CD14-positive monocyte (primary cell): ENCODE measurements around the gene PAPPA. TPM values are rescaled to one million over a fixed set of nuclear protein-coding genes. Genes with fewer than 3 reads are reported as not detected.

Source experiments
- DNase-seq, 3 donors: peaks; one replicate each; pipeline ENCODE4 v3.0.0-alpha.2; 2011 to 2022
- H2AFZ ChIP-seq: 2 replicates; pipeline ENCODE4 v1.6.0; 2012; ENCODE audit warnings: mild to moderate bottlenecking, low read depth, low read length, inconsistent platforms; ENCODE audit not compliant: insufficient read depth, poor library complexity, severe bottlenecking
- H3K27ac ChIP-seq, 2 donors: 1 replicate in 1 of 2; 2 replicates in 1 of 2; pipeline ENCODE4 v1.5.1; 2012 to 2013; ENCODE audit warnings: low read length in 2 of 2, control low read depth in 1 of 2, inconsistent platforms in 1 of 2, low read depth in 1 of 2, mild to moderate bottlenecking in 1 of 2
- H3K27me3 ChIP-seq, 2 donors: one replicate each; pipeline versions ENCODE4 v1.6.0 to v1.6.1; 2011 to 2013; ENCODE audit warnings: low read length in 2 of 2; ENCODE audit not compliant: control insufficient read depth in 2 of 2, insufficient read depth in 2 of 2
- H3K36me3 ChIP-seq, 2 donors: replicated peaks in 1 of 2; 1 replicate in 1 of 2; 2 replicates in 1 of 2; pipeline versions ENCODE4 v1.5.1 to v1.6.1; 2012 to 2013; ENCODE audit warnings: low read length in 2 of 2, control low read depth in 1 of 2, inconsistent platforms in 1 of 2, mild to moderate bottlenecking in 1 of 2; ENCODE audit not compliant: insufficient read depth in 2 of 2, control insufficient read depth in 1 of 2
- H3K4me1 ChIP-seq, 2 donors: 1 replicate in 1 of 2; 2 replicates in 1 of 2; pipeline versions ENCODE4 v1.5.1 to v1.6.1; 2012 to 2013; ENCODE audit warnings: low read length in 2 of 2, control low read depth in 1 of 2, inconsistent platforms in 1 of 2, mild to moderate bottlenecking in 1 of 2, moderate library complexity in 1 of 2; ENCODE audit not compliant: insufficient read depth in 2 of 2, control insufficient read depth in 1 of 2
- H3K4me2 ChIP-seq: replicated peaks from 2 replicates; pipeline ENCODE3; 2012; ENCODE audit warnings: low read length, moderate library complexity, mild to moderate bottlenecking; ENCODE audit not compliant: poor library complexity, severe bottlenecking; ENCODE audit errors: extremely low read depth
- H3K4me3 ChIP-seq, 3 experiments: fragments of 200-600 bp in 1 of 3; sonication (generic) in 1 of 3; replicated peaks in 1 of 3; 1 replicate in 2 of 3; 2 replicates in 1 of 3; pipeline ENCODE4 v1.5.1; 2011 to 2013; ENCODE audit warnings: low read length in 3 of 3, mild to moderate bottlenecking in 3 of 3, control low read depth in 2 of 3, low read depth in 2 of 3, inconsistent platforms in 1 of 3, moderate library complexity in 1 of 3
- H3K79me2 ChIP-seq: 2 replicates; pipeline ENCODE4 v1.6.0; 2012; ENCODE audit warnings: mild to moderate bottlenecking, control low read depth, inconsistent platforms, low read length, moderate library complexity; ENCODE audit not compliant: insufficient read depth
- H3K9ac ChIP-seq: 2 replicates; pipeline ENCODE4 v1.6.0; 2017; ENCODE audit warnings: low read length, mild to moderate bottlenecking; ENCODE audit not compliant: insufficient read depth, poor library complexity, severe bottlenecking
- H3K9me3 ChIP-seq, 2 donors: replicated peaks in 1 of 2; 1 replicate in 1 of 2; 2 replicates in 1 of 2; pipeline versions ENCODE4 v1.5.1 to v1.6.1; 2012 to 2013; ENCODE audit warnings: low read length in 2 of 2, control low read depth in 1 of 2; ENCODE audit not compliant: control insufficient read depth in 1 of 2, insufficient read depth in 1 of 2
- H4K20me1 ChIP-seq: 2 replicates; pipeline ENCODE4 v1.6.0; 2012; ENCODE audit warnings: mild to moderate bottlenecking, low read length, control low read depth, moderate library complexity; ENCODE audit not compliant: insufficient read depth
- H3K27ac Mint-ChIP-seq, 7 donors: one replicate each; pipeline ENCODE4 v1.8.0; 2020; ENCODE audit warnings: mild to moderate bottlenecking in 7 of 7, mixed read lengths in 7 of 7, moderate library complexity in 6 of 7, inconsistent platforms in 2 of 7
- H3K27me3 Mint-ChIP-seq, 3 donors: one replicate each; pipeline ENCODE4 v1.8.0; 2021 to 2022; ENCODE audit warnings: low read depth in 3 of 3, mild to moderate bottlenecking in 3 of 3, mixed read lengths in 3 of 3, moderate library complexity in 3 of 3, inconsistent platforms in 1 of 3
- H3K36me3 Mint-ChIP-seq, 2 donors: one replicate each; pipeline ENCODE4 v1.8.0; 2020; ENCODE audit warnings: mixed read lengths in 2 of 2, inconsistent platforms in 1 of 2, mild to moderate bottlenecking in 1 of 2
- H3K4me1 Mint-ChIP-seq: one replicate; pipeline ENCODE4 v1.8.0; 2020; ENCODE audit warnings: mild to moderate bottlenecking, mixed read lengths
- H3K4me3 Mint-ChIP-seq, 2 donors: one replicate each; pipeline ENCODE4 v1.8.0; 2020; ENCODE audit warnings: mild to moderate bottlenecking in 2 of 2, mixed read lengths in 2 of 2, moderate library complexity in 1 of 2
- H3K9me3 Mint-ChIP-seq, 7 donors: one replicate each; pipeline ENCODE4 v1.8.0; 2020 to 2022; ENCODE audit warnings: mixed read lengths in 7 of 7, mild to moderate bottlenecking in 6 of 7, moderate library complexity in 6 of 7, inconsistent platforms in 2 of 7
- CTCF ChIP-seq: fragments of 200-600 bp; IDR thresholded peaks from one replicate; pipeline ENCODE4 v1.8.0; 2022; ENCODE audit warnings: antibody characterized with exemption, mild to moderate bottlenecking
- WGBS: methylation state at CpG from one replicate; pipeline ENCODE4 v1.1.5; 2013; ENCODE audit warnings: missing lambda C conversion rate; ENCODE audit not compliant: insufficient coverage; 5-methylcytosine and 5-hydroxymethylcytosine counted together
- intact Hi-C, 2 donors: fragments of 100-400 bp; cut with micrococcal nuclease; formaldehyde crosslinking; loops; one replicate each; pipeline versions ENCODE4 v1.15.0 to v1.15.1; 2023
- polyA plus RNA-seq, 3 donors: library from polyadenylated mRNA; depleted of rRNA in 1 of 3; unstranded in 2 of 3; stranded (reverse) in 1 of 3; fragments of 300-500 nt in 2 of 3; fragments of >200 nt in 1 of 3; fragmentation: Illumina TruSeq in 2 of 3; gene quantifications; 1 replicate in 2 of 3; 2 replicates in 1 of 3; pipeline ENCODE4 v1.2.3, GENCODE V29; 2012 to 2021

Gene PAPPA
- polyA plus RNA-seq, 3 donors: not detected

DNA sequence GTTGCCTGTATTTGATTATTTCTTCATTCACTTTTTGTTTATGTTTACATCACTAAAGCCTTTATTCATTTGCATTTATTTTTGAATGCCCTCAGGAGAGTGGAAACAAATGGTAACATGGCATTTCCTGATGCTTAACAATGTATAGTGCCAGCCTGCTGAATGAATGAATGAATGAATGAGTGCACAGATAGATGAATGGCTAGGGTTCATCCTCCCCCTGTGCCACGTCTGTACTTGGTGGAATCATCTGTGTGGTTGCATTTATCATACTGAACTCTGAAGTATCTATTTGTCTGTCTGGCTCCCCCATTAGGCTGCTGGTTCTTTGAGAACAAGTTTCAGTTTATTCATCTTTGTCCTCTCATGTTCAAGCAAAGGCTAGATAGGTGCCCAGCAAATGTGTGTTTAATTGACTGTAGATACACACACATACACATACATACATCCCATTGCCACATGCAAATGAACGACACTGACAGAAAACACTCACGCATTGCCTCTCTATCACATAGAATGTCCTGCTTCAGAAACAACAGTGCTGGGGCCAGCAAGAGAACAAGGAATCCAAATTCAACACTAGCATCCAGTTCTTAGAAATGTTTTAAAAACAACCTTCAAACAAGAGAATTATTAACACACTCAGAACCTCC is 150.4 kb downstream of the PAPPA start:
- no peak overlapping the region for H3K27ac ChIP-seq
- 60% methylated on average over 2 of the region's 3 CpGs for WGBS
- DNase-seq: no peak
- Mint-ChIP-seq H3K4me3 (no peak overlapping the region), H3K4me1 (no peaks in the 10 kb centered on the region), H3K9me3 (peaks cover 0 to 4% (median 0%) of the 10 kb centered on the region in 7 donors), H3K27ac (no peak overlapping the region), H3K36me3 (no peaks in the 10 kb centered on the region), H3K27me3 (peaks cover 0 to 2% (median 1%) of the 10 kb centered on the region in 3 donors)
- no peak overlapping the region for H3K4me3 ChIP-seq
- no peak overlapping the region for H2AFZ ChIP-seq
- no peaks in the 10 kb centered on the region for H3K9me3 ChIP-seq
- H3K9ac ChIP-seq: no peak overlapping the region
- intact Hi-C loops: no loop called here
- H3K79me2 ChIP-seq: no peaks in the 10 kb centered on the region
- H3K36me3 ChIP-seq: no peaks in the 10 kb centered on the region
- H3K4me1 ChIP-seq: no peaks in the 10 kb centered on the region
- TF ChIP-seq CTCF: no peak
- H3K27me3 ChIP-seq: no peaks in the 10 kb centered on the region
- no peak overlapping the region for H3K4me2 ChIP-seq
- no peaks in the 10 kb centered on the region for H4K20me1 ChIP-seq

GRCh38 chr9:116304761-116305160 is 151.2 kb downstream of the PAPPA start:
- H3K9me3 ChIP-seq: no peaks in the 10 kb centered on the region
- no peaks in the 10 kb centered on the region for H3K36me3 ChIP-seq
- H2AFZ ChIP-seq: no peak overlapping the region
- peaks cover 0 to 6% (median 0%) of the 10 kb centered on the region in 7 donors for H3K9me3 Mint-ChIP-seq
- H3K4me1 Mint-ChIP-seq: no peaks in the 10 kb centered on the region
- no peak for TF ChIP-seq CTCF
- intact Hi-C loops: no loop called here
- no peak overlapping the region for H3K4me3 Mint-ChIP-seq
- no peaks in the 10 kb centered on the region for H4K20me1 ChIP-seq
- H3K4me3 ChIP-seq: no peak overlapping the region
- no peaks in the 10 kb centered on the region for H3K4me1 ChIP-seq
- no peaks in the 10 kb centered on the region for H3K27me3 ChIP-seq
- no peak overlapping the region for H3K27ac Mint-ChIP-seq
- no peak overlapping the region for H3K9ac ChIP-seq
- no peak overlapping the region for H3K27ac ChIP-seq
- peaks cover 2 to 4% (median 2%) of the 10 kb centered on the region in 3 donors for H3K27me3 Mint-ChIP-seq
- no peaks in the 10 kb centered on the region for H3K36me3 Mint-ChIP-seq
- no peaks in the 10 kb centered on the region for H3K79me2 ChIP-seq
- no peak overlapping the region for H3K4me2 ChIP-seq
- DNase-seq: no peak
- WGBS: 80% methylated on average over 1 of the region's 5 CpGs
